HAP-1 (cell line): ENCODE data around the gene CTDSP2.

ENCODE experiments used
- DNase-seq, 2 experiments: peaks; one replicate each; pipeline ENCODE4 v3.0.0-alpha.2; 2016 to 2020; ENCODE audit warnings: low spot score in 2 of 2
- H3K27me3 ChIP-seq: fragments of 250-450 bp; sonication (Bioruptor Pico); 2 replicates; pipeline ENCODE4 v1.5.1; 2020; ENCODE audit warnings: low read depth, mild to moderate bottlenecking, moderate library complexity
- H3K36me3 ChIP-seq: fragments of 250-450 bp; sonication (Bioruptor Pico); replicated peaks from 2 replicates; pipeline ENCODE4 v1.5.1; 2020; ENCODE audit warnings: mild to moderate bottlenecking
- H3K4me1 ChIP-seq: fragments of 250-450 bp; sonication (Bioruptor Pico); 2 replicates; pipeline ENCODE4 v1.5.1; 2020; ENCODE audit warnings: mild to moderate bottlenecking
- H3K4me3 ChIP-seq: fragments of 250-450 bp; sonication (Bioruptor Pico); 2 replicates; pipeline ENCODE4 v1.5.1; 2020; ENCODE audit warnings: mild to moderate bottlenecking, moderate library complexity
- H3K9me3 ChIP-seq: fragments of 250-450 bp; sonication (Bioruptor Pico); 2 replicates; pipeline ENCODE4 v1.5.1; 2020; ENCODE audit warnings: mild to moderate bottlenecking, moderate library complexity
- in situ Hi-C: fragments of 300-500 bp; cut with MboI; formaldehyde crosslinking; loops from 3 replicates; pipeline ENCODE4 v1.14.3; 2020; ENCODE audit warnings: low sequenced_read_pairs, inconsistent platforms, mixed read lengths

CTDSP2 gene, protein sequence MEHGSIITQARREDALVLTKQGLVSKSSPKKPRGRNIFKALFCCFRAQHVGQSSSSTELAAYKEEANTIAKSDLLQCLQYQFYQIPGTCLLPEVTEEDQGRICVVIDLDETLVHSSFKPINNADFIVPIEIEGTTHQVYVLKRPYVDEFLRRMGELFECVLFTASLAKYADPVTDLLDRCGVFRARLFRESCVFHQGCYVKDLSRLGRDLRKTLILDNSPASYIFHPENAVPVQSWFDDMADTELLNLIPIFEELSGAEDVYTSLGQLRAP

DNA sequence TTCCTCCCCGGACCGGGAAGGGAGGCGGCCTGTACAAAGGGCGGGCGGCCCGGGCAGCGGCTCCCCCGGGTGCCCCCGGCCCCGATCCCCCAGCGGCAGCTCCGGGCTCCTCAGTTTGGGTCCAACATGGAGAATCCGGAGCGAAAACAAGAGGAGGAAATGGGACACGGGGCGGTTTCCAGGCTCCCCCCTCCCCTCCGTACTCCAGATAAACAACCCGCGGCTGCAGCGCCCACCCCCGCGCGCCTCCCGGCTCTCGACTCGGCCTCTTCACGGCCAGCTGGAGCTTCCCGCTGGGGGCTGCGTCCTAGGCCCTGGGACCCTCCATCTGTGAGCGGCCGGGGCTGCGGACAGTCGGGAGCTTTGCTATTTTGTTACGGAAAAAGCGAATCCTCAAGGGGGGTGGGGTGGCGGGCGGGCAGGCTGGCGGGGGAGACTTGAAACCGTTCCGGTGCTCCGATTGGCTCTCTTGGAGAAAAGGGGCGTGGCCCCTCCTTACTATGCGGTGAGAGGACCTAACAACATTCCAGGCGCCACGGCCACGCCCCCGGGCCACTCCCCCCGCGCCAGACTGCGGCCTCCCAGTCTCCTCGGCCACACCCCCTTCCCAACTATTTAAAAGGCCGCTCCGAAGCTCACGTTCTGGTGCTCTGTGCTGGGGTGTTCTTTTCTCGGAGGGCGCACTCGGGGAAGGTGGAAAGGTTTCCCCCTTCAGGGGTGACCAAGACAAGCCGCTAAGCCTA lies at the start of gene CTDSP2:
Gene CTDSP2 (minus strand): TSS at position 153 of the 743 bp plus-strand sequence. CDS start 294 bp downstream, outside the sequence.
- Histone ChIP-seq H3K4me3 (peak within 1 kb of the TSS; percentile 99), H3K4me1 (peaks cover 16% of the 10 kb centered on the region), H3K9me3 (no peaks in the 10 kb centered on the region), H3K36me3 (no peaks in the 10 kb centered on the region; the same call in 1 of the 2 replicates), H3K27me3 (peaks cover 15% of the 10 kb centered on the region; the same call in 1 of the 2 replicates)
- peak; percentile 97 to 100 for DNase-seq
- in situ Hi-C loops = no loop called here

DNA sequence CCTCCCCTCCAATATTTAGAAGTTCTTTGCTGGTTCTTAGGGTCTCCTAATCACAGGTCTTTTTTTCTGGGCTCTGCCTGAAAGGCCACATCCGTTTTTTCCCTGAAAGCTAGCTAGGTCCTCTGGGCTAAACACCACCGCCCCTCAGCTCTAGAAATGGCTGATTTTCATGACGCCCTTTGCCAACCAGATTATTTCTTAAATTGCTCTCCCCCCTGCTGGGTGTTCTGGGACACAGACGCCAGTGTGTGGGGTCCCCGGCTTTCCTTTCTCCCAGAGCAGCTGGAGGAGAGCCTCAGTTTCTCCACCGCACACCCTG lies 49.5 kb upstream of the CTDSP2 start:
- H3K9me3 ChIP-seq = no peaks in the 10 kb centered on the region
- H3K4me1 ChIP-seq = peaks cover 2% of the 10 kb centered on the region; the same call in 1 of the 2 replicates
- DNase-seq = no peak
- H3K27me3 ChIP-seq = no peaks in the 10 kb centered on the region
- in situ Hi-C loops = no loop called here
- no peak overlapping the region for H3K4me3 ChIP-seq
- no peaks in the 10 kb centered on the region for H3K36me3 ChIP-seq

DNA sequence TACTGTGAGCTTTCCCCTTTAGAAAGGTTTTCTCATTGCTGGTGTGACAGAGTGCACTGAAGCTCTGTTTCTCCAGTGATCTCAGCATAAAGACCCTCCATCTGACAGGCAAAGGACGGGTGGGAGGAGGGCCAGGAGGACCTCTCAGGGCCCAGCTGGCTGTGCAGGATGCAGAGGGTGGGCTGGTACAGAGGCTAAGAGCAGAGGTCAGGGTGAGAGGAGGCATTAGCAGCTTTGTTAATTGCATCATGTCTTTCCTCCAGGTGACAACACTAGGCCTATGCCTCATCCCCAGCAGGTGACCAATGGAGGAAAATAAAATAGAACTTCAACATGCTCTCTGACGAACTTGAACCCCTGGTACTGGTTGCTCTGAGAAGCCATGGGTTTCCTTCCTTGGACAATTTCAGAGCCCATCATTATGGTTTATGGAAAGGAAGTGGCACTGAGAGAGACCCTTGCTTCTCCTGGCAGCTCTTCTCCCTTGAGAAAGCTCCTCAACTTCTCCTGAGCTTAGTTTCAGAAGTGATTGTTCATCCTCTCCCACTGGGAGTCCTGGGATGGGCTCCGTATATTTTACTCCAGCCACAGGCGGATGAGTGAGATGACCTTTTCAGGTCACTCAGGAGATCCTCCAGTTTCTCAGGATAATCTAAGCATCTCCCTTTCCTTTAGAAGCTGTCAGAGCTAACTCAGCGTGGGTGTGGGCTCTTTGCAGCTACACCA lies 49.0 kb upstream of the CTDSP2 start:
- no peaks in the 10 kb centered on the region for H3K27me3 ChIP-seq
- H3K9me3 ChIP-seq = no peaks in the 10 kb centered on the region

DNA sequence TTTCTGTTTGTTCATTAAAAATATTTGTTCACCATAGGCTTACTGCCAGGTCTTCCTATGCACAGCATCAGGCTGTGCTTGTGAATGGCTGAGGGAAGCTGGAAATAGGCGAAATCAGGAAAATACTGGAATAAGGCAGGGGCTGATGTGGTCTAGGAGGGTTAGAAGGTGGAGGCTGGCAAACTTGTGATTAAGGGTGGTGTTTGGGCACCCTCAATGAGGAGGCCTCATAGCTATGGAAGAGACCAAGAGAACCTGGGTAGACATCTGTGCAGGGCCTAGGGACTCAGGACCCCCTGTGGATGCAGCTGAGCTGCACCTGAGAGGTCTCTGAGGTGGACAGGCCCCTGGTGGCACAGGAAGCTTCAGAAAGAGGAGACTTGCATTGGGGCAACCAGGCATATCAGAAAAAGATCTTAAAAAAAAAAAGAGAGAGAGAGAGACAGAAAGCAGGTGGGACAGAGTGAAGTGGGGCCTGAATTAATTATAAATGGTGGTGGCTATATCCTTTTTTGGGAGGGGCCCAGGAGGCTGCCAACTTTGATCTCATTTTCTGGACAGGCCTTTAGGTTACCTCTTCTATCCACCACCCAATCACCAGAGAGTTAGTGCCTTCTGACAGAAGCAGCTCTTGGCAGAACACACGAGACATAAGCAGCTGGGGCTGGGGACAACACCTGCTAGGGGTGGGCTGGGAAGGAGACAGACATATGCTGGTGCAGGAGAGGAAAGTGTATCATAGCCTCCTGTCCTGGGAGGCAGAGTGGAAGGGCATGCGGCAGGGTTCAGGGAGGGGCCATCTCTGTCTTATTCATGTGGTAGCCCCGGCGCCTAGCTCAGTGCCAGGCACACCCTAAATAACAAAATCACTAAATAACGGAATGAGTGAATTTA lies 48.1 kb upstream of the CTDSP2 start:
- DNase-seq = no peak
- in situ Hi-C loops = no loop called here

More for the DNA sequence above, 49.0 kb upstream of the CTDSP2 start:
- no peak overlapping the region for H3K4me3 ChIP-seq
- in situ Hi-C loops = no loop called here
- no peaks in the 10 kb centered on the region for H3K36me3 ChIP-seq
- no peak for DNase-seq
- H3K4me1 ChIP-seq = peaks cover 2% of the 10 kb centered on the region; the same call in 1 of the 2 replicates

DNA sequence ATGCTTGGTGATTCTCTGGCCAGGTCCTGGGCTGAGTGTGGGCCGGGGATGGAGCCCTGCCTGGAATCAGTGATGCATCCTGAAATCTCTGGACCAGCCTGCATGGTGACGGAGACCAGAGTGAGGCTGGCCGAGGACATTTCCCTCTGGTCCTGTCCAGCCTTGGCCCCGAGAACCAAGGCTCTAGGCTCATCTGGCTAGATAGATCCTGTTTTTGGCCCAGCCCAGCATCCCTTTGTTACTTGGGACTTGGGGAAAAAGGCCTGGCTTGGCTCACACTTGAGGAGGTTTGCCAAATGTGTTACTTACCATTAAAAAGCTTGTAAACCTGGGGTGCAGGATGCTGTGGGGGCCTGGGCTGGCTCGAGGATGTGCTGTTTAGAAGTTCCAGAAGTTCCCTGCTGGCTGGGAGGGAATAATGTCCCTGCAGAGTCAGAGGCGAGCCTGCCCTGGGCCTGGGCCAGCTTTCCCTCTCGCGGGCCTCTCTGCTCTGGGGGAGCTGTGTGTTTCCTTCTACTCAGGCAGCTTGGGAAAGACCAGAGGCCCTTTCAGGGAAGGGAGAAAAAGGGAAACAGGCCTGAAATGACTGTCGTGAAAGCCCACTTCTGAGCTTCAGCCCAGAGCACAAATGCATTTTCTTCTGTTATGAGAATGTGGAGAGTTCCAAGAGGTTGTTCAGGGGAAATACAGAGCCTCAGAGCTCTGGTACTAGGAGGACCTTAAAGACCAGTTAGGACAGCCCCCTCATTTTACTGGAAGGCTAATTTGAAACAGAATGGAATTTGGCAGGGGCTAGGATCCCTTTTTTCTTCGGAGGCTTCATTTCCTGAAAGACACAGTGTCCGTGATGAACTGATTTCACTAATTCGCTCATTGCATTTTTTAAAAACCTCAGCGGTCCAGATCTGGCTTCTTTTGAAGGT lies 47.2 kb upstream of the CTDSP2 start:
- in situ Hi-C loops = no loop called here
- peaks cover 2% of the 10 kb centered on the region; the same call in 1 of the 2 replicates for H3K4me1 ChIP-seq
- DNase-seq = peak in 1 of 2 experiments; percentile 37
- H3K36me3 ChIP-seq = no peaks in the 10 kb centered on the region
- no peaks in the 10 kb centered on the region for H3K27me3 ChIP-seq
- no peak overlapping the region for H3K4me3 ChIP-seq
- no peaks in the 10 kb centered on the region for H3K9me3 ChIP-seq

More for the DNA sequence above, 48.1 kb upstream of the CTDSP2 start:
- Histone ChIP-seq H3K4me3 (no peak overlapping the region), H3K4me1 (peaks cover 2% of the 10 kb centered on the region; the same call in 1 of the 2 replicates), H3K27me3 (no peaks in the 10 kb centered on the region), H3K9me3 (no peaks in the 10 kb centered on the region), H3K36me3 (no peaks in the 10 kb centered on the region)

DNA sequence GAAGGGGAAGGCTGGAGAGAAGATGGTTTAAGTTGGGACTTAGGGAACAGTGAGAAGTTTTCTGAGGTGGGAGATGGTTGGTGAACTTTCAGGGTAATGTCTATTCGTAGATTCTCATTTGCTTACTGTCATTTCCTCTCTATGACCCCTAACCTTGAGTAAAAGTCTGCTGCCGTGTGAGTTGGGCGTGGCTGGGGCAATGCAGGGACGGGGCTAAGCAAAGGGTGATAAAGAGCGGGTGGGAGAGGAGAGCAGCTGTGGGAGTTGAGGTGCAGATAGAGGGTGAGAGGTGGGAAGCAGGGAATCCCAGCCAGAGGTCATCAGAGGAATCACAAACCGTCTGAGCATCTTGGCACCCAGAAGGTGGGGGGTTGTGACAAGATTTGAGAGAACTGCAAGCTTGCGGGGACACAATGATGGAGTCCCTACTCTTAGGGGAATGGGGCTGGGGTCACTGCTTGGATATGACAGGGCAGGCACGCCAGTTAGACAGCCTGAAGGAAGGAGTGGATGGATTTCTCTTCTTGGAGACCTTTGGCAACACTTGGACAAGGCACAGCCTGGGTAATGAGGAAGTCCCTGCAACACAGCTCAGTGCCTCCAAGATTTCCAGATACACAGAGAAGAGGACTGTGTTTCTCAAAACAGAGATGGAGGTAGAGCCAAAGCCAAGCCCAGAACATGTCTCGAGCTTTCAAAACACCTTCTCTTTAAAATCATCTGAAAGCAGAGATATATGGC lies 45.9 kb upstream of the CTDSP2 start:
- no peak overlapping the region for H3K4me3 ChIP-seq
- H3K36me3 ChIP-seq = no peaks in the 10 kb centered on the region
- H3K9me3 ChIP-seq = no peaks in the 10 kb centered on the region
- peaks cover 2% of the 10 kb centered on the region; the same call in 1 of the 2 replicates for H3K4me1 ChIP-seq
- no peak for DNase-seq
- no peaks in the 10 kb centered on the region for H3K27me3 ChIP-seq
- in situ Hi-C loops = no loop called here

DNA sequence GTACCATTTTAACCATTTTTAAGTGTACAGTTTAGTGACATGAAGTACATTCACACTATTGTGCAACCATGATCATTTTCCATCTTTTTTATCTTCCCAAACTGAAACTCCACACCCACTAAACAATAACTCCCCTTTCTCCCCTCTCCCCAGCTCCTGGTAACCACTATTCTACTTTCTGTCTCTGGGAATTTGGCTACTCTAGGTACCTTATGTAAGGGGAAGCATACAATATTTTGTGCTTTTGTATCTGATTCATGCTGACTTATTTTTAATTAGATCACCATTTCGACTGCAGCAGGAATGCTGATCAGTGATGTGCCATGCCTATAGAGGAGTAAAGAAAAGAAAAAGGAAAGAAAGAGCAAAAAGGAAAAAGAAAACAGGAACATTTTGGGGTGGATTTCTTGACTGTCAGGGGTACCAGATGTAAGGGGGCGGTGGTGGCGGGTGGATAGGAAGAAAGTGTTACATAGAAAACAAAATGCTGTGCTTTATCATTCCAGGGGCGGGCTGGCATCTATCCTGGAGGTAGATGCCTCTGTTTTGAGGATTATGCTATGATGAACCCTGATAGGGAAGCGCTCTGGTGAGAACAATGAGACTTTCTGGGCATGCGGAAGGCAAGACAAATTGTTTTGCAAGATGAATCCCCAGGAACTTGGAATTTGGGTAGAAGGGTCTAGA lies 45.2 kb upstream of the CTDSP2 start:
- Histone ChIP-seq H3K4me1 (peaks cover 2% of the 10 kb centered on the region; the same call in 1 of the 2 replicates), H3K9me3 (no peaks in the 10 kb centered on the region), H3K36me3 (no peaks in the 10 kb centered on the region), H3K4me3 (no peak overlapping the region), H3K27me3 (no peaks in the 10 kb centered on the region)
- in situ Hi-C loops = no loop called here
- DNase-seq = no peak

DNA sequence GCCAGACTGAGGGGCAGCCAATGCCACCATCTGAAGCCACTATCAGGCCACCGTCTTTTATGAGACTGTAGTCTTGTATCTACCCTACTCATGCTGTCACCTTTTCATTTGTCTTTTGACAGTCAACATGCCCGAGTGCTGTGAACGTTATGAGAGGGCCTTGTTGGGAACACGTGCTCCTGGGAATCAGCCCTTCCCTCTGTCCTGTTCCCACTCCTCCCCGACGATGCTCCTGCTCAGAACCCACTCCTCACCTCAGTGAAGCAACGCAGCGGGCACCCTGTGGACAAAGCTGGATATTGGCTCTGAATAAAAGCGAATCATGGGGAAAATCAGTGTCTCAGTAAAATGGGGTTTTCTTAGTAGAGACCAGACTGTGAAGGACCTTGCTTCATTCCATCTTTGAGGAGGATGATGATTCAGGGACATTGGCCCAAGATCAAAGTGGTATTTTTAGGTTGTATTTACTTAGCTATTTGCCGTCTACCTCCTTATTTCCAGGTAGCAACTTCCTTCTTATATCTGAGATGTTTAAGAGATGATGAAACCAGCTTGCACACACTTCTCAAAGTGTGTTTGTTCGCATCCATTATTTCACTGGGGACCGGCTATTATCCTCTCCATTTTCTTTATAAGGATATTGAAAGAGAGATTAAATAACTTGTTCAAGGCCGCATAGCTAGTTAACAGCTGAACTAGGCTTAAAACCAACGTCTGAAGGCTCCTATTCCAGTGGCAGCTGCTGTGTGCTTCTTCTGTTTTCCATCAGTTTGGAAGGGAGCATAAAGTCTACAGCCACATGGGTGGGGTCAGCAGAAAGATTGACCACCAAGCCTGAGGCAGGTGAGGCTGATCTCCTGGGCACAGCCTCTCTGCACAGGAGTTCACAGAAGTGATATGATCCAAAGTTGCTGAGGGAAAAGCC lies 43.9 kb upstream of the CTDSP2 start:
- DNase-seq = no peak
- no peak overlapping the region for H3K4me3 ChIP-seq
- H3K36me3 ChIP-seq = no peaks in the 10 kb centered on the region
- peaks cover 2% of the 10 kb centered on the region; the same call in 1 of the 2 replicates for H3K4me1 ChIP-seq
- H3K9me3 ChIP-seq = no peaks in the 10 kb centered on the region
- in situ Hi-C loops = no loop called here
- no peaks in the 10 kb centered on the region for H3K27me3 ChIP-seq

DNA sequence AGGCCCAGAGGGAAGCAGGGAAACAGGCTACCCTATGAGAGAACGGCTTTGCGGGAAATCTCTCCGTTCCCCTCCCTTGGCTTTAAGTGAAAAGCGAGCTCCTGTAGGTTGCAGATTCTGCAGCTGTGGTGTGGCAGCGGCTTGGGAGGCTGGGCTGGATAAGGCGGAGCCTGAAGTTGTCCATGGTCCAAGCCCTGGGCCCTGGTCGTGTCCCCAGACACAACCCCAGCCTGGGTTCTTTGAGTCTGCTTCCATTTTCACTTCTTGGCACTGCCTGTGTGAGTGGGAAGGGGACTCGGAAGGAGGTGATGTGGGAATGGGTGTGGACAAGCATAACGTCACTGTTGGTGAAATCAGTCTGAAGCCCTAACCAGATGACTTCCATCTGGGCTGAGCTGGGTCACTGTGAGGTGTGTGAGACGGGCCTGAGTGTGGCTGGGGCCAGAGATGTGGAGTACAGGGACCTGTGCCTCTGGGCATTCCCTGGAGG lies 43.0 kb upstream of the CTDSP2 start:
- in situ Hi-C loops = no loop called here
- no peaks in the 10 kb centered on the region for H3K36me3 ChIP-seq
- DNase-seq = no peak
- peaks cover 2% of the 10 kb centered on the region; the same call in 1 of the 2 replicates for H3K4me1 ChIP-seq
- H3K4me3 ChIP-seq = no peak overlapping the region
- no peaks in the 10 kb centered on the region for H3K27me3 ChIP-seq
- H3K9me3 ChIP-seq = no peaks in the 10 kb centered on the region

DNA sequence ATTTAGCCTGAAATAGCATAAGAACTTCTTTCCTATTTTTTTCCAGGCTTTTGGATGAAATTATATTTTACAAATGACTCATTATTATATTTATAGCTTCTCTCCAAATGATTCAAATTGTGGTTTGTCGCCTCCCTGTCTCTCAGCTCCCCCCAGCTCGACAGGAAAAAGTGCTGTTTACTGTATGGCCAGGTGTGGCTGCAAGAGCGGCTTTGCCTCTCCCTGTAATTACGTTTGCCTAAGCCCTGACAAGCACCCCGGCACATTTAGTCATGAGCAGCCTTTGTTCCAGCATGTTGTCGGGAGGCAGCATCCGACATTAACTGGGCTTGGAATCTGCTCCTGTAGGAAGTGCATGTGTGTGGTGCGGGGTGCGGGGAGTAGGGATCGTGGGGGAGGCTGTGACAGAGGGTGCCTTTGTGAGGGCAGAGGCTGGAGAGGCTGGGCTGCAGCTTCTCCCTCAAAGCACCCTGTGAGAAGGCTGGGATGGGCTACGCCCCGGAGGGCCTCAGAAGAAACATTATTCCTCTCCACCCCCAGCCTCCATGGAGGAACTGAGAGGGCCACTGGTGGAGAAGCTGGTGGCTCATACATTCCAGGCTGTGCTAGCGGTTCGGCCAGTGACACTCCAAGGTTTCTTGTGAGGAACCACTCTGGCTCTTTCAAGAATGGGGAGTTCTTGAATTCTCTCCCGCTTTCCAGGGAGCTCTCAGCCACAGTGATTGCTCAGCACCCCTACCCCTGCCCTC lies 42.1 kb upstream of the CTDSP2 start:
- no peaks in the 10 kb centered on the region for H3K27me3 ChIP-seq
- no peaks in the 10 kb centered on the region for H3K9me3 ChIP-seq
- no peaks in the 10 kb centered on the region for H3K4me1 ChIP-seq
- no peaks in the 10 kb centered on the region for H3K36me3 ChIP-seq
- peak in 1 of 2 experiments; percentile 13 for DNase-seq
- in situ Hi-C loops = no loop called here
- no peak overlapping the region for H3K4me3 ChIP-seq
